Trophoblast cell (in vitro differentiated cells and primary cell): ENCODE data around the gene RPS18.

ENCODE experiments used
- DNase-seq, 2 donors: peaks; one replicate each; pipeline ENCODE4 v3.0.0-alpha.2; 2016
- H2AFZ ChIP-seq: 2 replicates; pipeline ENCODE4 v1.6.1; 2013; ENCODE audit warnings: low read length, moderate library complexity, mild to moderate bottlenecking; ENCODE audit not compliant: insufficient read depth, poor library complexity
- H2AK5ac ChIP-seq: 2 replicates; pipeline ENCODE4 v1.6.1; 2013; ENCODE audit warnings: mild to moderate bottlenecking, low read length
- H2BK120ac ChIP-seq: 2 replicates; pipeline ENCODE4 v1.6.1; 2013; ENCODE audit warnings: low read length, mild to moderate bottlenecking, moderate library complexity; ENCODE audit not compliant: insufficient read depth, poor library complexity
- H2BK12ac ChIP-seq: 2 replicates; pipeline ENCODE4 v1.6.1; 2013; ENCODE audit warnings: mild to moderate bottlenecking, low read length, moderate library complexity
- H2BK5ac ChIP-seq: 2 replicates; pipeline ENCODE4 v1.6.1; 2013; ENCODE audit warnings: low read length, low read depth, moderate library complexity, mild to moderate bottlenecking; ENCODE audit not compliant: poor library complexity
- H3K14ac ChIP-seq: 2 replicates; pipeline ENCODE4 v1.6.1; 2013; ENCODE audit warnings: mild to moderate bottlenecking, low read length
- H3K18ac ChIP-seq: 2 replicates; pipeline ENCODE4 v1.6.1; 2013; ENCODE audit warnings: mild to moderate bottlenecking, low read length
- H3K23ac ChIP-seq: 2 replicates; pipeline ENCODE4 v1.6.1; 2013; ENCODE audit warnings: low read length
- H3K27ac ChIP-seq: 2 replicates; pipeline ENCODE4 v1.5.1; 2013; ENCODE audit warnings: low read depth, mild to moderate bottlenecking, inconsistent platforms, low read length, moderate library complexity
- H3K27me3 ChIP-seq: 2 replicates; pipeline ENCODE4 v1.6.1; 2013; ENCODE audit warnings: inconsistent platforms, mild to moderate bottlenecking, low read length, moderate library complexity; ENCODE audit not compliant: insufficient read depth
- H3K36me3 ChIP-seq, 2 experiments: 1 replicate in 1 of 2; 2 replicates in 1 of 2; pipeline ENCODE4 v1.6.1; 2013; ENCODE audit warnings: low read length in 2 of 2, mild to moderate bottlenecking in 2 of 2, moderate library complexity in 1 of 2; ENCODE audit not compliant: insufficient read depth in 2 of 2, control insufficient read depth in 1 of 2
- H3K4ac ChIP-seq: 2 replicates; pipeline ENCODE4 v1.6.1; 2013; ENCODE audit warnings: low read depth, mild to moderate bottlenecking, low read length, moderate library complexity
- H3K4me1 ChIP-seq, 2 experiments: 1 replicate in 1 of 2; 2 replicates in 1 of 2; pipeline ENCODE4 v1.6.1; 2013; ENCODE audit warnings: low read length in 2 of 2, mild to moderate bottlenecking in 2 of 2, moderate library complexity in 1 of 2; ENCODE audit not compliant: insufficient read depth in 2 of 2, control insufficient read depth in 1 of 2
- H3K4me2 ChIP-seq: 2 replicates; pipeline ENCODE4 v1.6.1; 2013; ENCODE audit warnings: inconsistent platforms, mild to moderate bottlenecking, low read length, moderate library complexity
- H3K4me3 ChIP-seq: 2 replicates; pipeline ENCODE4 v1.5.1; 2013; ENCODE audit warnings: mild to moderate bottlenecking, low read depth, low read length, inconsistent platforms
- H3K79me1 ChIP-seq: one replicate; pipeline ENCODE4 v1.6.1; 2013; ENCODE audit warnings: low read length
- H3K79me2 ChIP-seq: 2 replicates; pipeline ENCODE4 v1.6.1; 2013; ENCODE audit warnings: low read length, mild to moderate bottlenecking; ENCODE audit not compliant: control insufficient read depth, insufficient read depth, poor library complexity
- H3K9ac ChIP-seq: 2 replicates; pipeline ENCODE4 v1.6.1; 2013; ENCODE audit warnings: mild to moderate bottlenecking, low read length
- H3K9me3 ChIP-seq: 2 replicates; pipeline ENCODE4 v1.6.1; 2013; ENCODE audit warnings: low read depth, mild to moderate bottlenecking, control low read depth, inconsistent platforms, low read length; ENCODE audit not compliant: insufficient read depth
- H4K12ac ChIP-seq: 2 replicates; pipeline ENCODE4 v1.6.1; 2013; ENCODE audit warnings: low read depth, mild to moderate bottlenecking, low read length, moderate library complexity
- H4K8ac ChIP-seq: 2 replicates; pipeline ENCODE4 v1.6.1; 2013; ENCODE audit warnings: low read depth, mild to moderate bottlenecking, low read length, moderate library complexity
- H4K91ac ChIP-seq: one replicate; pipeline ENCODE4 v1.6.1; 2013; ENCODE audit warnings: low read depth, mild to moderate bottlenecking, low read length, moderate library complexity
- WGBS: extraction: QIAGEN DNeasy Blood & Tissue Kit; methylation state at CpG from one replicate; pipeline ENCODE4 v1.1.7; 2013; ENCODE audit warnings: missing lambda C conversion rate; ENCODE audit not compliant: insufficient read length, insufficient coverage; ENCODE audit errors: extremely low coverage; 5-methylcytosine and 5-hydroxymethylcytosine counted together

RPS18 gene

DNA sequence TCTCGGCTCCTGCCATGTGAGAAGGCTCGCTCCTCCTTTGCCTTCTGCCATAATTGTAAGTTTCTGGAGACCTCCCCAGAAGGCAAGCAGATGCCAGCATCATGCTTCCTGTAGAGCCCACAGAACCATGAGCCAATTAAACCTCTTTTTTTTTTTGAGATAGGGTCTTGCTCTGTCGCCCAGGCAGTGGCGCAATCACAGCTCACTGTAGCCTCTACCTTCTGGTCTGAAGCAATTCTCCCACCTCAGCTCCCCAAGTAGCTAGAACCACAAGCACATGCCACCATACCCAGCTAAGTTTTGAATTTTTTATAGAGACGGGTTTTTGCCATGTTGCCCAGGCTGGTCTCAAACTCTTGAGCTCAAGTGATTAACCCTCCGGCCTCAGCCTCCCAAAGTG lies 35.0 kb upstream of the RPS18 start:
- H2BK5ac ChIP-seq = no peak overlapping the region
- no peak overlapping the region for H3K4me3 ChIP-seq
- peaks cover 4 to 5% of the 10 kb centered on the region in 2 experiments for H3K4me1 ChIP-seq
- no peaks in the 10 kb centered on the region for H3K36me3 ChIP-seq
- no peak overlapping the region for H3K9ac ChIP-seq
- H3K27ac ChIP-seq = no peak overlapping the region
- H3K23ac ChIP-seq = no peak overlapping the region
- H3K14ac ChIP-seq = no peak overlapping the region
- no peak for DNase-seq
- no peak overlapping the region for H4K12ac ChIP-seq
- H3K27me3 ChIP-seq = no peaks in the 10 kb centered on the region
- no peaks in the 10 kb centered on the region for H3K79me1 ChIP-seq
- H2AK5ac ChIP-seq = no peak overlapping the region
- no peak overlapping the region for H2BK120ac ChIP-seq
- H3K4me2 ChIP-seq = no peak overlapping the region
- no CpG with 5 or more reads among the region's 6 CpGs for whole genome bisulfite sequencing
- H4K8ac ChIP-seq = no peak overlapping the region
- no peak overlapping the region for H2AFZ ChIP-seq
- H3K9me3 ChIP-seq = no peaks in the 10 kb centered on the region
- no peak overlapping the region for H2BK12ac ChIP-seq
- H3K79me2 ChIP-seq = no peaks in the 10 kb centered on the region
- no peak overlapping the region for H3K4ac ChIP-seq
- no peak overlapping the region for H4K91ac ChIP-seq
- no peak overlapping the region for H3K18ac ChIP-seq

DNA sequence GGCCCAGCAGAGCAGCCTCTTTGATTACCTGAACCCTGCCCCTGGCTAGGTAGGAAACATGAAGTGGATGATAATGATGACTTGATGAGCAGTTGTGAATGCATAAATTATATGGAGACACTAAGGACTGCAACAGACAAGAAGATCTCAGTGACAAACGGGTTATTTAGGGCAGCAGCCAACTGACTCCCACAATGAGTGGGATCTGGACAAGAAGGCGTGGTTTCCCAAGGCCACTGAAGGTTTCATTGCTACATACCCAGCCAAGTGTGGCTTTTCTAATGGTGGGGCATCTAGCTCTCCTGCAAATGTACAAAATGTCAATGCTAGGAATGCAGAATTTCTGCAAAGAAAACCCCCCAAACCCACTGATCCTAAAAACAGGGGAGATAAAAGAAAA lies 34.1 kb upstream of the RPS18 start:
- H2AK5ac ChIP-seq = no peak overlapping the region
- peaks cover 4 to 5% of the 10 kb centered on the region in 2 experiments for H3K4me1 ChIP-seq
- no peak overlapping the region for H3K4me3 ChIP-seq
- no peaks in the 10 kb centered on the region for H3K27me3 ChIP-seq
- no peak overlapping the region for H3K4me2 ChIP-seq
- no peaks in the 10 kb centered on the region for H3K9me3 ChIP-seq
- H3K27ac ChIP-seq = no peak overlapping the region
- no peak overlapping the region for H3K23ac ChIP-seq
- H3K79me2 ChIP-seq = no peaks in the 10 kb centered on the region
- no peak overlapping the region for H2AFZ ChIP-seq
- H2BK12ac ChIP-seq = no peak overlapping the region
- H4K8ac ChIP-seq = no peak overlapping the region
- H3K18ac ChIP-seq = no peak overlapping the region
- peak overlapping the region; percentile 27 for H3K9ac ChIP-seq
- H2BK120ac ChIP-seq = no peak overlapping the region
- DNase-seq = no peak
- H3K36me3 ChIP-seq = no peaks in the 10 kb centered on the region
- H4K12ac ChIP-seq = no peak overlapping the region
- H3K14ac ChIP-seq = no peak overlapping the region
- H3K4ac ChIP-seq = no peak overlapping the region
- H2BK5ac ChIP-seq = no peak overlapping the region
- no CpG with 5 or more reads among the region's 2 CpGs for WGBS
- no peak overlapping the region for H4K91ac ChIP-seq
- no peaks in the 10 kb centered on the region for H3K79me1 ChIP-seq

DNA sequence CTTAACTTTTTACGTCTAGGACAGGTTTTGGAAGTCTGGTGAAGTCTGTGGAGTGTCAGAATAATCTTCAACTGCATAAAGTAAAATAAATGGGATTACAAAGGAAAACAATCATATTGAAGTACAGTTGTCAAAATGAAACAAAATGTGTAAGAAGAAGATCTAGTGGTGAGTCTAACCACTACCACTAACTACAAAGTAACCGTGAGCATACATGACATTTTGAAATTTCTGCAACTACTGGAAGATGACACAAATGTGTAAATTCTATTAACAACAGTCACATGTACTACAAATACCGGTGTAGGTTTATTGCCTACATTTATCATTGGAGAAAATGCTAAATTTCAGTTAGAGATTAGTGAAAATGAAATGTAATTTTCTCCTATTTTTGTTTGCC lies 29.9 kb upstream of the RPS18 start:
- Histone ChIP-seq H3K36me3 (no peaks in the 10 kb centered on the region), H3K4ac (no peak overlapping the region), H3K4me2 (no peak overlapping the region), H2AK5ac (no peak overlapping the region), H2BK120ac (no peak overlapping the region), H3K79me2 (no peaks in the 10 kb centered on the region), H2AFZ (no peak overlapping the region), H3K9me3 (no peaks in the 10 kb centered on the region), H3K23ac (no peak overlapping the region), H4K91ac (no peak overlapping the region), H3K27ac (no peak overlapping the region), H3K79me1 (no peaks in the 10 kb centered on the region), H3K14ac (no peak overlapping the region), H4K8ac (no peak overlapping the region), H3K9ac (no peak overlapping the region), H4K12ac (no peak overlapping the region), H2BK5ac (no peak overlapping the region), H2BK12ac (no peak overlapping the region), H3K18ac (no peak overlapping the region), H3K4me1 (no peaks in the 10 kb centered on the region), H3K27me3 (no peaks in the 10 kb centered on the region), H3K4me3 (no peak overlapping the region)
- no peak for DNase-seq
- no CpG with 5 or more reads among the region's 3 CpGs for WGBS

DNA sequence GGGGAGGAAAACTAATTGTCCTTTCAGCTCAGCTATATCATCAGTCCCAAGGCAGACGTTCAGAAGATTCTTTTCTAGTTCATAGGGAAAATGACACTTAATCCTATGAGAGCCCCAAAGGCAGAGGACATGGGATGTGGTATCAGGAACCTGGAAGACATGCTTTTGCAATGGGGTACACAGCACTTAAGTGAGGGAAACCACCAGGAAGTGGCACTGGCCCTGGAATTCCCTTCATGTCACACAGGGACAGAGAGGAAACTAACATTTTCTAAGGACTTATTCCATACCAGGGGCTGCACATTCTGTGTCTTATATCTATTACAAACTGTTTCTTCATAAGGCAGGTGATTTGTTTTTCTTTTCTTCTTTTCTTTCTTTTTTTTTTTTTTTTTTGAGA lies 28.4 kb upstream of the RPS18 start:
- H2AFZ ChIP-seq = no peak overlapping the region
- H3K14ac ChIP-seq = no peak overlapping the region
- no peak overlapping the region for H2BK120ac ChIP-seq
- H4K12ac ChIP-seq = no peak overlapping the region
- H2BK12ac ChIP-seq = no peak overlapping the region
- H3K79me1 ChIP-seq = no peaks in the 10 kb centered on the region
- no peak overlapping the region for H2BK5ac ChIP-seq
- no peak overlapping the region for H4K8ac ChIP-seq
- H3K4me1 ChIP-seq = peaks cover 1 to 2% of the 10 kb centered on the region in 2 experiments
- H3K18ac ChIP-seq = no peak overlapping the region
- DNase-seq = no peak
- H3K79me2 ChIP-seq = no peaks in the 10 kb centered on the region
- H3K23ac ChIP-seq = no peak overlapping the region
- H3K4me3 ChIP-seq = no peak overlapping the region
- no peaks in the 10 kb centered on the region for H3K36me3 ChIP-seq
- no peak overlapping the region for H3K4ac ChIP-seq
- no peak overlapping the region for H4K91ac ChIP-seq
- H3K27me3 ChIP-seq = no peaks in the 10 kb centered on the region
- whole genome bisulfite sequencing = no CpG with 5 or more reads among the region's 1 CpG
- no peaks in the 10 kb centered on the region for H3K9me3 ChIP-seq
- no peak overlapping the region for H3K9ac ChIP-seq
- H3K27ac ChIP-seq = no peak overlapping the region
- no peak overlapping the region for H3K4me2 ChIP-seq
- no peak overlapping the region for H2AK5ac ChIP-seq
